Limb (tissue), 2 donors: ENCODE results near the gene KRT15.

Experiments
- DNase-seq, 2 donors: peaks; one replicate each; pipeline ENCODE4 v3.0.0-alpha.2; 2016; ENCODE audit errors: extremely low spot score in 2 of 2

The KRT15 gene

DNA sequence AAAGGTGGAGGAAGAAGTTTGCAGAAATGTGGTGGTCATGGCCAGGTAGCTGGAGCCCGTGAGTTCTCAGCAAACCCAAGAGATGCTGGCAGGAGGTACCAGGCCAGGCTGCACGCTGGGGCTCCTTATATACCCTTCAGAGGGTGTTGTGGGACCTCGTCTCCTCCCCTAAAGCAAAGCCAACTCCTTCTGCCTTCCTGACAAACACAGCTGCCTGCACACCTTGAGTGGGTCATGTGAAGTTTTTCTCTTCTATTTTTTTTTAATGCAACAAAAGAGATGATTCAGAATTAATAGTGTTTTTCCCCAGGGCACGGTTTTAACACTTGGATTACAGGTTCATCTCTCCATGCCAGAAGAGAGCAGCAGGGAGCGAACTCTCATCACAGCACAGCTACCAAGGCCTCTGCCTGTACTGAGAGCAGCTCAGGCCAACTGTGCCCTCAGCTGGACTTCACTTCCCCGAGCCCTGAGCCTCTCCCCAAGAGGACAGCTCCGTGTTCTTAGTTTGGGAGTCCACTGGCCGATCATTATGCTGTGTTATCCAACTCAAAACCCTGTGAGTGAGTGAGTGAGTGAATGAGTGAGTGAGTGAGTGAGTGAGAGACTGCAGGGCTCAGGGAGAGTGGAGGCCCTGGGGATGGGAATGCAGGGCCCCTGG, at the start of gene KRT15:
KRT15 (minus strand) TSS at position 102 of the 661 bp plus-strand sequence; CDS start at position 39, 63 bp downstream.
- DNase-seq, result no peak

DNA sequence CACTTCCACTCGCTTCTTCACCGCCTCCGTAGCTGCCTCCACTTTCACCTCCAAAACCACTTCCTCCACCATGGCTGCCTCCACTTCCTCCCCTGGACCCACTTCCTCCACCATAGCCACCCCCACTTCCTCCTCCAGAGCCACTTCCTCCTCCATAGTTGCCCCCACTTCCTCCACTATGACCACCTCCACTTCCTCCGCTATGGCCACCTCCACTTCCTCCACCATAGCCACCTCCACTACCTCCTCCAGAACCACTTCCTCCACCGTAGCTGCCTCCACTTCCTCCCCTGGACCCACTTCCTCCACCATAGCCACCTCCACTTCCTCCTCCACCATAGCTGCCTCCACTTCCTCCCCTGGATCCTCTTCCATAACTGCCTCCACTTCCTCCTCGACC, 48.6 kb upstream of the KRT15 start:
- no peak for DNase-seq

DNA sequence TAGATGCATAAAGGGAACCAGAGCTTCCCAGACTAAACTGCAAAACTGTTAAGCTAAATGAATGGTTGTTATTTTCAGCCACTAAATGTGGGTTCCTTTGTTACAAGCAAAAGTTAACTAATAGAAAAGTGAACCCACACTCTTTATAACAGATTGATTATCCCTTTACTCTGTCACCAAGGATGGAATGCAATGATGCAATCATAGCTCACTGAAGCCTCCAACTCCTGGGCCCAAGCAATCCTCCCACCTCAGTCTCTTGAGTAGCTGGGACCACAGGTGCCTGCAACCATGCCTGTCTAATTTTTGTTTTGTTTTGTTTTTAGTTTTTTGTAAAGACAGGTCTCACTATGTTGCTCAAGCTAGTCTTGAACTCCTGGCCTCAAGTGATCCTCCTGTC, 46.6 kb upstream of the KRT15 start:
- no peak for DNase-seq

DNA sequence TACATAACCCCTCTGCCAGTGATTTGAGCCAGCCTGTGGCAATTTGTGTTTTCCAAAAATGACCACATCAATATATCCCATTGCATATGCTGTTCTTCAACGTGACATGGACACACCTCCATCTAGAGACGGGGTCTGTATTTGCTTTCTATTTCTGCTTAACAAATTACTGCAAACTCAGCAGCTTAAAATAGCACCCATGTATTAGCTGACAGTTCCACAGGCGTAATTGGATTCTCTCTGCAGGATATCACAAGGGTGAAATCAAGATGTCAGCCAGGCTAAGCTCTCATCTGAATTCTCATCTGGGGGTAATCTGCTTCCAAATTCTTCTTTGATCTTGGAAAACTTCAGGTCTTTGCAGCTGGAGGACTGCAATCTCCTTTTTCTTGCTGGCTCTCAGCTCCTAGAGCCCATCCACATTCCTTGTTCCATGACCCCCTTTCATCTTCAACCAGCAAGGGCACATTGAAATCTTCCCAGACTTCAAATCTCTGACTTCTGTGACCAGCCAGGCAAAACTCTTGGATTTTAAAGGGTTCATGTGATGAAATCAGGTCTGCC, 45.0 kb upstream of the KRT15 start:
- DNase-seq, result no peak

DNA sequence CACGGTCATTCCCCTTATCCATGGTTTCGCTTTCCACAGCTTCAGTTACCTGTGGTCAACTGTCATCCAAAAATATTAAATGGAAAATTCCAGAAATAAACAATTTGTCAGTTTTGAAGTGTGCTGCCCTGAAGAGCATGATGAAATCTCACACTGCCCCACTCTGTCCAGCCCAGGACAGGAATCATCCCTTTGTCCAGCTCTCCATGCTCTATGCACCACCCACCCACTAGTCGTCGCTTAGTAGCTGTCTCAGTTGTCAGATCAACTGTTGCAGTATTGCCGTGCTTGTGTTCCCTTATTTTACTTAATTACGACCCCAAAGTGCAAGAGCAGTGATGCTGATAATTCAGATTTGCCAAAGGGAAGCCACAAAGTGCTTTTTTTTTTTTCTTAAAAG, 42.9 kb upstream of the KRT15 start:
- no peak for DNase-seq

DNA sequence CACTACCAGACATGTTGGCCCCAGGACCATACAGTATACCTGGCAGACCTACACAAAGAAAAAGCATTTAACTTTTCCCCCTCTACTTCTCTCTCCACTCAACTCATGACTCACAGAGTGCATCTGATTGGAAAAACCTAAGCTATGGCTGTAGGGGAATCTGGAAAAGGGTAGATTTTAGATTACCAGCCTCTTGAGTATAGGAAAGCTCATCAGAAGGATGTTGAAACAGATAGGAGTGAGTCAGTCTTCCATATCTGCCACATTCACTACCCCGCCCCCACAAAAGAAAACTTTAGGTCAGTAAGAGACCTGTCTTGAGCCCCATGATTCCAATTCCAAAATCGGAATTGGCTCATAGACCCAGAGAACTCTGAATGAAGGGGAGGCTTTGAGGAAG, 40.9 kb upstream of the KRT15 start:
- DNase-seq, result no peak

DNA sequence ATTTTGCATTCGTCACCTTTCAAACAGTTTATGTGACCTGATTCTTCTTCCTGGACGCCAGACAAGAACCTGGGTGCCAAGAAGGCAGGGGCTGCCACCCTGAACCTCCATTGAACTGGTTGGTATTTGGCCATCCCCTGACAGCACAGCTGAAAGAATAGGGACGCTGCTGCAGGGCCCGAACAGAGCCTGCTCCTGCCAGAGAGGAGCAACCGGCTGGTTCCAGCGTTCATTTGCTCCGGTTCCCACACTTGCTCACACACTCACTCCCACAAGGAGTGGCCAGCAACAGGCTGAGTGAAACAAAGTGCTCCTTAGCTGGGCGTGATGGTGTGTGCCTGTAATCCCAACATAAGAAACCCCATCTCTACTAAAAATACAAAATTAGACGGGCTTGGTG, 38.2 kb upstream of the KRT15 start:
- no peak for DNase-seq

DNA sequence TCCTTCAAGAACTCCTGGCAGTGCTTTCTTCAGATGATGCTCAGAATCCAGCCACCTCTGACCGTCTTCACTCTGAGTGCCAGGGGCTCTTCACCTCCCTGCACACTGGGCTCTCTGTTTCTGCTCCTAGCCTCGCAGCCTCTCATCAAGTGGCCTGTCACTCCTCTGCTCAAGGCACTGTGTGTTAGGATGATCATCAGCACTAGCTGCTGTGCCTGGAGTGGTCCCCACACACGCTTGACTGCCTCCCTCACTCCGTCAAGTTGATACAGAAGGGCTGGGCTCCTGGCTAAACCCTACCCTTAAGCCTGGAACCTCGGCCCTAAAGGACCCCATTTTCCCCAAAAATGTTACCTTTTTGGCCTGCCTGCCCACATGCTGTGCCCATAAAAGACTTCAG, 37.6 kb upstream of the KRT15 start:
- DNase-seq, result no peak

DNA sequence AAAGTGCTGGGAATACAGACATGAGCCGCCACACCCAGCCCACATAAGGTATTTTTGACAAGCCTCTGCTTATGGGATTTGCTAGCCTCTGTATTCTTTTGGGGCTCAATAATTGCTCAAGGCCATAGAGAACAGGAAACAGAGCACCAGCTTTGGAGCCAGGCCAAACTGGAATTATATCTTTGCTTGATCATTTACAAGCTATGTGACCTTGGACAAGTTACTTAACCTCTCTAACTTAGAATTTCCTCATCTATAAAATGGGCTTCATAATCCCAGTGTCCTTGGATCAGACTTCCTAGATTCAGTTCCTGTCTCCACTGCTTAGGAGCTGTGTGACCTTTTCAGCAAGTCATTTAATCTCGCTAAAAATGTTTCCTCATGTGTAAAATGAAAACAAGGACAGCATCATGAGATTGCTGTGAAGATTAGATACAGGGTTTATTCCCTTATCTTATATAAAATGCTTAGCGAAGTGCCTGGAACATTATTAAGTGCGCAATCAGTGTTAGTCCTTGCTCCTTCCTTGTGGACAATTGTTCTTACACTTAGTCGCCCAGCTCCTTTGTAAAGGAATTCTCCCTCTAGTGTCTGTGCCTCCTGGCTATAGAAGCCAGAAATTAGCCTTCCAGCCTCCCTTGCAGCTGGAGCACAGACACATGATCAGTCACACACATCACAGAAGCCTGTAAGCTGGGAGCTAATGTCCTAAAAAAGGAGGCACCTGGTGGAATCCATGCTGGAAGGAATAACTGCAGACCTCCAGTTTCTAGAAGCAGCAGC, 36.6 kb upstream of the KRT15 start:
- no peak for DNase-seq

DNA sequence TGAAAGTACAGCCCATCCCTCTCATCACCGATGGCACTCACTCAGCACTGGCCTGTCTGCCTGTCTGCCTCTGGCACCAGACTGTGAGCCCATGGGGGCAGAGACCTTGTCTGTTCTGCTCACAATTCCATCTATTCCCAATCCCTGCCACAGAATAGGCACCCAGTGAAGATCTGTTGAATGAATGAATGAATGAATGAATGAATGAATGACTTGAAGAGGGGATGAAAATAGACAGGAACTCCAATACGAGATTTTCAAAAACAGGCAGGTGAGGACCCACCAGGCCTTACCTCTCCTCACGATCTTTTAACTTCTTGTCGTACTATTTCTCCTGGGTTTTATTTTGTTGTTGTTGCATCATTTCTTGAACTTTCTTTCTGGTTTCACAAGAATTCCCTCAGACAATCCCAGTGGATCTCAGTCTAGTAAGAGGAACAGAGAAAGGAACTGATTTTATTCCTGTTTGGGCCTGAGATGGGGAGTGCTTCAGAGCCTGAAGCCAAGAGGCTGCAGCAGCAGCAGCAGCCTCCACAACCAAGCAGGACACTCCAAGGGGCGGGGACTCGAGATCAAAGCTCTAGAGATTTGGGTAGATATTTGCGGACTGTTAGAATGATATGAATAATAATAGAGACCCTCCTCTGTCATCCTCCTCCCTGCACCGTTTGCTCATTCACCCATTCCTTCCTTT, 35.4 kb upstream of the KRT15 start:
- DNase-seq, result no peak

DNA sequence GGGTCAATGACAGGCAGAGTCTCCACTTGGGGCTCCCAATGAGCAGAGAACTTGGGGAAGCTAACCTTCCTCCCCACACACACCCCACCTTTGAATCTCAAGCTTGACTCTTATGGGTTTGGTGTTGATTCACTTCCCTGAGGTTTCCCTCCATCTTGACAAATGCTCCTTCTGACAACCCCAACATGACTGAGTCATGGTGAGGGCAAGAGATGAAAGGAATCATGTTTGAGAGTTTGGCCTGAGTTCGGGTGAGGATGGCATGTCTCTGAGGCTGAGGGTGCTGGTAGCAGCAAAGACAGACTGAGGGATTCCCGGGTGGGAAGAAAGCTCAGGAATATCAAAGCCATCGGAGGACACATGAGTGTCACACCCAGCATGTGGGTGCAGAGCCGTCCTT, 34.5 kb upstream of the KRT15 start:
- no peak for DNase-seq

DNA sequence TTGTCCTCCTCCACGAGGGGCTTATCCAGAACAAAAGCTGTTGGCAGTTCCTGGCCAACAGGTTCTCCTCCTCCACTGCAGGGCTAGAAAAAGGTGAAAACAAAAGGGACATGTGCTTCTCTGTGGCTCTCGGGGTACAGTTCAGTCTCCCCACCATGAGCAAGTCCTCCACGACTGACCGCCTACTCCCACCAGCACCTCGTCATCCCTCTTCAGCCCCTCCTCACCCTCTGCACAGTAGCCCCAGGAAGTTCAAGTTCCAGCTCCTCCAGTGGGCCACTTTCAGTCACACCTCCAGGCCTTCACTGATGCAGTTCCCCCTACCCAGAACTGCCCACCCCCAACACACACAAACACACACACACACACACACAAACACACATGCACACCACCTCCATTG, 33.8 kb upstream of the KRT15 start:
- no peak for DNase-seq

DNA sequence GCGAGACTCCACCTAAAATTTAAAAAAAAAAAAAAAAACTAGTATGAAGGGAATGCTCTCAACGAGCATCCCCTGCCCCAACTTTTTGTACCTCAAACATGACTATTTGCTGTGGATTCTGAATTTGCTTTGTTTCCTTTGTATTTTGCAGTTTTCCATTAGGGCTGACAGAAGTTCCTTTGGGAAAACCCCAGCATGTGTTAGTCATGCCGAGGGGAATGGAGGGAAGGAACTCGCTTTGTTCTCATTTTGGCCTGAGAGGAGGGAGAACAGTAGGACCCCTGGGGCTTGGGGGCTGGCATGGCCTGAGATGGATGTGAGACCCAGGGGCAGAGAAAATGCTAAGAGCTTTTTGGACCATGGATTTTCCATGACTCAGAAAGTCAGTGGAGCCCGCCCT, 32.7 kb upstream of the KRT15 start:
- no peak for DNase-seq

DNA sequence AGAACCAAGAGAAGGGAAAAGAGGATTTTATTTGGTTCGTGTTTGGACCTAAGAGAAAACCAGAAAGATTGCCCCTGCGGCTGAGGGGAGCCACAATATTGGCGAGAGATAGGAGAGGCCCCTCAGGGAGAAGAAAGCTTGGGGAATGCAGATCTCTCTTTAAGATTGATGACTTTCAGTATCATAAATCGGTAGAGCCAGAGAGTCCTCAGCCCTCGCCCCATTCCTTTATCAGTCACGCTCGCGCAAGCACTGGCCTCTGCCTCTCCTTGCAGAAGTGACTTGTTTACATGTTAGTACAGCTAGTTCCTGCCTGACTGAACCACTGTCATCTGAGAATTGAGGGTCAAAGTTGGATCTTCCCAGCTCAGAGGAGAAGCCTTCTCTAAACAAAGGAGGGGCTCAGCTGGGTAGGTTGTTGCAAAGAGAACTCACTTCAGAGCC, 30.9 kb upstream of the KRT15 start:
- no peak for DNase-seq

DNA sequence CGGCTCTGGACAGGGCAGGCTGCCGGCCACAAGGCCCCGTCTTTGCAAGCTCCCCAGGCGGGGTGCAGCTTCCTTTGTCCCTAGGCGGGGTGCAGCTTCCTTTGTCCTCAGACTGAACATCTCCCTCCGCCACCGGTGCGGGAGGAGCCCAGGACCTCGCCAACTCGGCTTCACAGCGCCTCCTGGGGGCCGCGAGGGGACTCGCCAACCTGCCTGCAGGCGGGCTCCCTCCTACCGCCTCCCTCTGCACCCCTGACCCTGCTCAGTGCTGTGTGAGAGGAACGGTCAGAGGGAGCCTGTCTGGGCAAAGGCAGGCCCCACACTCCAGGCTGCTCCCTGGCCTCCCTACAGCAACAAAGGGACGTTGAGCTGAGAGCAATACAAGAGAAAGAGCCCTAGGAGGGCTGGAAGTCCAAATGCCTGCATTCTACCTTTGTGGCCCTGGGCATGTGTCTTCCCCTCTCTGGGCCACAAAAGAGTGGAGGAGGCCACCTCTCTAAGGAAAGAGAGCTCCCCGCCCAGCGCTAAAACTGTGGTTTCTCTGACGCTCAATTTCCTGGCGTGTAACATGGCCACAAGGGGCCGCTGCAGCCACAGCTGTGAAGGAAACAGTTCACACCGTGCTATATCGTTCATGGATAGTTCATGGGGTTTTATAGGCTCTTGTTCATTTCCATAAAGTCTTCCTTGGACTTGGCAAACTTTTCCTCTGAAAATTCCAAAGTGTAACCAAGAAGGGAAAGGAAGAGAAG, 30.3 kb upstream of the KRT15 start:
- peak; percentile 88 to 89 for DNase-seq

DNA sequence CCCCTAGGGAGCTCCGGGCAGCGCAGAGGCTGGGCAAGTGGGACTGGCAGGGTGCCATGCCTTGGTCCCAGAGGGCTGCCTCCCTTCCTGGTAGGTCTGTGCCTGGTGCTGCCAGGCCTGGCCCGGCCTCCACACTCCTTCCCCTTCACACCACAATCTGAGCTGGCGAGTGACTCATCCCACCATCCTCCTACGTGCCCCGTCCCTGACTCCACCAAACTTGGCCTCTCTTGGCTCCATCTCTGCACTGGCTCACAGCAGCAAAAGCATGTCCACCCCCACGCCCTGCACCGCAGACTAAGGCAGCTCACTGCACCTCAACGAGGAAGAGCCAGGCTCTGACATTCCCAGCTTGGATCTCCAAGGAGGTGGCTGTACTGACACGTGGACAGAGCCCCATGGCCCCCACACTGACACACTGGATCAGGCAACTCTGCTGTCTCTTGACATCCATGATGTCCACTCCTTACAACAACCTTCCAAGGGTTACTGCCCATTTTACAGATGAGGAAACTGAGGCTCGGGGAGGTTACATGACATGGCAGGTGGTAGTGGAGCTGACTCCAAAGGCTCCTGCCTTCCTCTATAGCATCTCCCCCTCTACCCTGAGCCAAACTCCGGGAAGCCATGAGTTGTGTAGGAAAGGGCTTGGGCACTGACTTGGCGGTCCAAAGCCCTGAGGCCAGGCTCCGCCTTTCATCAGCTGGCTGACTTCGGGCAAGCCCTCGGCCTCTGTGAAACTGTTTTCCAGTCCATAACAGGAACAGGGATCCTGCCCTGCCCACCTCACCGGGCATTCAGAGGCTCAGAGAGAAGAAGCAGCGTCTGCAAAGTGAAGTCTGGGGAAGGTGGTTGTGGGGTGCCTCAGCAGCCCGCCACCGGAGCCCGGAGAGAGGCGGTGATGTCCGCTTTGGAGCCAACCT, 29.5 kb upstream of the KRT15 start:
- DNase-seq, result peak; percentile 9 to 54

DNA sequence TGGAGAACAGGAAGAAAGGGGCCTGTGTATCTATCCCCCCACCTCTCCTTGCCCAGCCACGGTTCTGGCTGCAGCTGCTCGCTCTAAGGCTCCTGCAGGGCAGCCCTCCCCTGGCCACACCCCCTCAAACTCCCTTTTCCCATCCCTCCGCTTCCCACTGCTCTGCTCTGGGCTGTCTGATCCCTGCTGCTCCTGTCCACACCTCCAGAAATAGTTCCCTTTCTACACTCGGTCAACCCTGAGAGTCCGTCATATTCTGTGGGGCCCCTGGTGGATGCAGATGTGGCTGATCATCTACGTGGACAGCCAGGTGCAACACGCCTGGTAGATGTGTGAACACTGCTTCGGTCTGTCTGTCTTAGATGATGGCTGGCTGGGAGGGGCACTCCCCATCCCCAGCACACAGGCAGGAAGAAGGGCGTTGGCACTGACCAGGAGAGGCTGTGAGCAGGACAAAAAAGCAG, 28.7 kb upstream of the KRT15 start:
- no peak for DNase-seq

DNA sequence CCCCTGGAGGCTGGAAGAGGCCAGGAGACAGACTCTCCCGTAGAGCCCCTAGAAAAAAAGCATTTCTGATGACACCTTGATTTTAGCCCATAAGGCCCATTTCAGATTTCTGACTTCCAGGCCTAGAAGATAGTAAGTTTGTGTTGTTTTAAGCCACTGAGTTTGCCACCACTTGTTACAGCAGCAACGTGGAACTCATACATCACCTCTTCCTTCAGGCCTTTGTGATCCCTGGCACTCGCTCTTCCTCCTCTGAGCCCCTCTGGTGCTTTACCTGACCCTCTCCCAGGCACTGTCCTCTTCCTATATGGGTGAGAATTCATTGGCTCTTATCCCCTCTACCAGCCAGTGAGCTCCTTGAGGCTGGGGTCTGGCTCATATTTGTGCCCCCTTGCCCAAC, 28.1 kb upstream of the KRT15 start:
- DNase-seq, result no peak

DNA sequence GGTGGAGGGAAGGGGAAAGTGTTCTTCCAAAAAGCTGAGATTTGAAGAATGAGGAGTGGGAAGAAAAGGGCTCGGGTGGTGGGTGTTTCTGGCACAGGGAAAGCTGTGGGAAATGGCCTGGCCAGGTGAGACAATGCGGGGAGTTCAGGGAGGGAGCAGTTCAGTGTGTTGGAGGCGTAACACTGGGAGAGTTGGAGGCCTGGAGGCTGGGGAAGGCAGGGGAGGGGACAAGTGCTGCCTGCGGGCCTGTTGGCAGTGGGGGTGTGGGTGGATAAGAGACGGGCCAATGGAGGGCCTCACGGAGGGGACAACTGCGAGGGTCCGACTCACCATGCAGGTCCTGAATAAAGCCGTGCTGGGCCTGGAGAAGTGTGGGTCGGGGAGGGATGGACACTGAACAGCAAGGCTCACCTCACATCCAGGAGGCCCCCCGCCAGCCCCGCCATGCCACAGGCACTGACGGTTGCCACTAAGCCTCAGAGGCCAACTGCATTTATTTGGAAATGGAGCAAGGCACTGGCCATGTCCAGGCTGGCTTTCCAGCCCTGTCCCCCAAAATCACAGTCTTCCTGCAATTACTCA, 27.2 kb upstream of the KRT15 start:
- DNase-seq, result no peak

DNA sequence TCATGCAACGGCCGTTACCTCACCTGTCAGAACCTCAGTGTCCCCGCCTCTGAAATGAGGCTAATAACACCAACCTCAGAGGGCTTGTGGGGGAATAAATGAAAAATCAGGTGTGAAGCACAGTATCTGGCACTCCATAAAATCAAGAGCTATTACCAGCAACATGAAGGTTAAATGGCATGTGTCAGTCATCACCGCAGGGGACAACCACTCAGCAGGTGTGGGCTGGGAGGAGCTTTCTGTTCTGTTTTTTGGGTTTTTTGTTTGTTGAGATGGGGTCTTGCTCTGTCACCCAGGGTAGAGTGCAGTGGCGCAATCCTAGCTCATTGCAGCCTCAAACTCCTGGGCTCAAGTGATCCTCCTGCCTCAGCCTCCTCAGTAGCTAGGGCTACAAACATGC, 26.2 kb upstream of the KRT15 start:
- DNase-seq, result no peak
